Lower lobe of right lung (tissue), 2 donors: ENCODE measurements around the gene WFDC1. TPM values are rescaled to one million over a fixed set of nuclear protein-coding genes. Genes with fewer than 3 reads are reported as not detected.
A peak's percentile ranks its signal among the peaks of the same experiment; 100 is the strongest.
"Not testable (repeated sequence)": the region's sequence is repeated elsewhere in the genome, so short reads cannot be mapped to it uniquely, and the experiment has no call there.

Source experiments
- ATAC-seq, 2 donors: fragments of 200-7000 bp; cut with Tn5 transposase; one replicate each; pipeline ENCODE4 v1.9.1; 2020 to 2022; ENCODE audit warnings: mild to moderate bottlenecking in 2 of 2, moderate library complexity in 2 of 2
- DNase-seq: peaks from one replicate; pipeline ENCODE4 v3.0.0-alpha.2; 2020
- H3K27ac ChIP-seq: fragments of 200-600 bp; one replicate; pipeline ENCODE4 v1.8.0; 2022
- H3K27me3 ChIP-seq: fragments of 200-600 bp; one replicate; pipeline ENCODE4 v1.8.0; 2022; ENCODE audit warnings: low read depth
- H3K36me3 ChIP-seq: fragments of 200-600 bp; one replicate; pipeline ENCODE4 v1.8.0; 2022; ENCODE audit warnings: mild to moderate bottlenecking
- H3K4me1 ChIP-seq: fragments of 200-600 bp; one replicate; pipeline ENCODE4 v1.8.0; 2022
- H3K4me3 ChIP-seq: fragments of 200-600 bp; one replicate; pipeline ENCODE4 v1.8.0; 2022; ENCODE audit warnings: mild to moderate bottlenecking
- H3K9me3 ChIP-seq: fragments of 200-600 bp; one replicate; pipeline ENCODE4 v1.8.0; 2022
- intact Hi-C: fragments of 100-400 bp; cut with DNase I; formaldehyde crosslinking; loops from one replicate; pipeline ENCODE4 v1.11.0; 2022
- total RNA-seq: library from RNA; stranded (reverse); fragmentation: NEBNext Ultra II Directional; extraction: Animal tissue kit (Norgen Biotek cat#: 25700); gene quantifications from one replicate; pipeline ENCODE4 v1.2.1, GENCODE V29; 2021
- TF ChIP-seq, protein P1 (sequence below): fragments of 200-600 bp; IDR thresholded peaks from one replicate; pipeline ENCODE4 v1.8.0; 2022; ENCODE audit warnings: antibody characterized with exemption, mild to moderate bottlenecking
- donor health status: DM: no; HTN: yes; CAD: no; lungs with severe emphysema.

WFDC1 gene
- total RNA-seq, 1 donor from 2014 or later, result 18.0 TPM

DNA sequence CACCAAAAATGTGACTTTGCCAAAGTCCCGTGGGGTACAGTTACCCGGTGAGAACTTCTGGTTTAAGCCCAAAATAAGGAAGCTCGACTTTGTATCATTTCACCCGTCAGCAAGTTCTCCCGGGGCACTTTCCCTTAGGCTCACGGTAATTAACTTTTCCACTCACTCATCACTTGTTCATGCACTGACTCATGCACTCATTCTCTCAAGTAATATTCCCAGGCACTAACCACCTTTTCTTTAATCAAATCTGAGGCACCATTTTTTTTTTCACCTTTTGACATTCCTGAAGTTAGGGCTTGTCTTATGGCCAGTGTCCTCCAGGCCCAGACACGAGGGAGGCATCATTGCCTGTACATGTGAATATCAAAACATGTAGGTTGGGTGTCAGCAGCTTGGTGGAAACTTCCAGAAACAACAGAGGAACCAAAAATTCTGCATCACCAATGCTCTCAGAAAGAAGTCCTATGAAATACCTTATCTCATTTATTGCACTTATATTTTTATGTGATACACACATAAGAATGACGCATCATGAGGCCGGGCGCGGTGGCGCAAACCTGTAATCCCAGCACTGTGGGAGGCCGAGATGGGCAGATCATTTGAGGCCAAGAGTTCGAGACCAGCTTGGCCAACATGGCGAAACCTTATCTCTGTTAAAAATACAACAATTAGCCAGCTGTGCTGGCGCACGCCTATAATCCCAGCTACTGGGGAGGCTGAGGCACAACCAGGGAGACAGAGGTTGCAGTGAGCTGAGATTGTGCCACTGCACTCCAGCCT, 37.5 kb downstream of the WFDC1 start:
- Histone ChIP-seq H3K4me3 (no peak overlapping the region), H3K9me3 (peaks cover under 1% of the 10 kb centered on the region), H3K27ac (no peak overlapping the region), H3K4me1 (no peaks in the 10 kb centered on the region), H3K27me3 (no peaks in the 10 kb centered on the region), H3K36me3 (peaks cover 15% of the 10 kb centered on the region)
- DNase-seq (no peak), ATAC-seq (no peak)
- intact Hi-C loops, result no loop called here
- TF ChIP-seq, protein P1, sequence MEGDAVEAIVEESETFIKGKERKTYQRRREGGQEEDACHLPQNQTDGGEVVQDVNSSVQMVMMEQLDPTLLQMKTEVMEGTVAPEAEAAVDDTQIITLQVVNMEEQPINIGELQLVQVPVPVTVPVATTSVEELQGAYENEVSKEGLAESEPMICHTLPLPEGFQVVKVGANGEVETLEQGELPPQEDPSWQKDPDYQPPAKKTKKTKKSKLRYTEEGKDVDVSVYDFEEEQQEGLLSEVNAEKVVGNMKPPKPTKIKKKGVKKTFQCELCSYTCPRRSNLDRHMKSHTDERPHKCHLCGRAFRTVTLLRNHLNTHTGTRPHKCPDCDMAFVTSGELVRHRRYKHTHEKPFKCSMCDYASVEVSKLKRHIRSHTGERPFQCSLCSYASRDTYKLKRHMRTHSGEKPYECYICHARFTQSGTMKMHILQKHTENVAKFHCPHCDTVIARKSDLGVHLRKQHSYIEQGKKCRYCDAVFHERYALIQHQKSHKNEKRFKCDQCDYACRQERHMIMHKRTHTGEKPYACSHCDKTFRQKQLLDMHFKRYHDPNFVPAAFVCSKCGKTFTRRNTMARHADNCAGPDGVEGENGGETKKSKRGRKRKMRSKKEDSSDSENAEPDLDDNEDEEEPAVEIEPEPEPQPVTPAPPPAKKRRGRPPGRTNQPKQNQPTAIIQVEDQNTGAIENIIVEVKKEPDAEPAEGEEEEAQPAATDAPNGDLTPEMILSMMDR, result no peak

DNA sequence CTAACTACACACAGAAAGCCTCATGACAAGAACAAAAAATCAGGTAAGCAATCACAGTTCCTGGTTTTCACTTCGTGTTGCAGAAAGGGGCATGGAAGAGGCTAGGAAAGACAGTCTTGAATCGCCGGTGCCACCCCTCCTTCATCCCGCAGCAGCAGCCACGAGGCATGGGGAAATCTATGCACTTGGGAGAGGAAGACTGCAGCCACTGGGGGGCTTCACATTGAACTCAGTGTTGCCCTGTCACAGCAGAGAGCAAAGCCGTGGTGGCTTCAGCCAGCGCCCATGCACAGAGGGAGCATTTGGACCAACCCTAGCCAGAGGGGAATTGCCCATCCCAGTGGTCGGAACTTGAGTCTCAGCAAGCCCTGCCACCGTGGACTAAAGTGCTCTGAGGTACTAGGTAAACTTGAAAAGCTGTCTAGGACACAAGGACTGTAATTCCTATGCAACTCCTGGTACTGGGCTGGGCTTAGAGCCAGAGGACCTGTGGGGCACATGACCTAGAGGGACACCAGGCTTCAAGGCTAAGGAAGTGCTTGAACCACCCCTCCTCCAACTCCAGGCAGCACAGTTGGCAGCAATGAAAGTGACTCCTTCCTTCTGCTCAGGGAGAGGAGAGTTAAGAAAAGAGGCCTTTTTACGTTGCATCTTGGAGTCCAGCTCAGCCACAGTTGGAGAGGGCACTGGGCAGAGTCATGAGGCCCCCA, 38.5 kb downstream of the WFDC1 start:
- no peak overlapping the region for H3K4me3 ChIP-seq
- intact Hi-C loops, result no loop called here
- no peaks in the 10 kb centered on the region for H3K4me1 ChIP-seq
- DNase-seq (peak; percentile 82), ATAC-seq (peak; percentile 92 to 94)
- H3K27ac ChIP-seq, result no peak overlapping the region
- H3K27me3 ChIP-seq, result no peaks in the 10 kb centered on the region
- TF ChIP-seq, protein P1, result no peak
- peaks cover 5% of the 10 kb centered on the region for H3K9me3 ChIP-seq
- peaks cover 9% of the 10 kb centered on the region for H3K36me3 ChIP-seq

DNA sequence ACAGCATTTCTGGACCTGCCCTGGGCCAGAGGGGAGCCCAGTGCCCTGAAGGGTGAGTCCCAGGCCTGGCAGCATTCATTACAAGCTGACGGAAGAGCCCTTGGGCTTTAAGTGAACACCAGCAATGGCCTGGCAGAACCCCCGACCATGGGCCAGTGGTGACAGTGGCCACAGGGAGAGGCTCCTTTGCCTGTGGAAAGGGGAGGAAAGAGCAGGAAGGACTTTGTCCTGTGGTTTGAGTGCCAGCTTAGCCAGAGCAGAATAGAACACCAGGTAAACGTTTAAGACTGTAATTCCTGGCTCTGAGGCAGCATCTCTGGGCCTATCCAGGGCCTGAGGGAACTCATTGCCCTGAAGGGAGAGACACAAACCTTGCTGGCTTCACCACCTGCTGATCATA, 39.4 kb downstream of the WFDC1 start:
- intact Hi-C loops, result no loop called here
- H3K4me1 ChIP-seq, result no peaks in the 10 kb centered on the region
- DNase-seq, result no peak
- ATAC-seq, result no peak
- H3K4me3 ChIP-seq, result no peak overlapping the region
- peaks cover 9% of the 10 kb centered on the region for H3K36me3 ChIP-seq
- H3K27ac ChIP-seq, result no peak overlapping the region
- TF ChIP-seq, protein P1, result no peak
- peaks cover 5% of the 10 kb centered on the region for H3K9me3 ChIP-seq
- no peaks in the 10 kb centered on the region for H3K27me3 ChIP-seq

DNA sequence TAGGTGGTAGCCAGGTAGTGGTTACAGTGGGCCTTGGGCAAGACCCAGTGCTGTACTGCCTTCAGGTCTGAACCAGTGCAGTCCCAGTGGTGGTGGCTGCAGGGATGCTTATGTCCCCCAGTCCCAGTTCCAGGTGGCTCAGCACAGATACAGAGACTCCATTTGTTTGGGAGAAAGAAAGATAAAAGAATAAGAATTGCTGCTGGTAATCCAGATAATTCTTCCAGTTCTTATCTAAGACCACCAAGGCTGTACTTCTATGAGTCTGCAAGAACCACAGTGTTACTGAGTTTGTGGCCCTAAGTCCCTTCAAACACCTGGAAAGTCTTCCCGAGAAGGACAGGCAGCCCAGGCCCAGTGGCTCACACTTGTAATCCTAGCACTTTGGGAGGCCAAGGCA, 39.8 kb downstream of the WFDC1 start:
- intact Hi-C loops, result no loop called here
- DNase-seq (no peak), ATAC-seq (no peak)
- no peak overlapping the region for H3K4me3 ChIP-seq
- no peak overlapping the region for H3K27ac ChIP-seq
- TF ChIP-seq, protein P1, result no peak
- H3K4me1 ChIP-seq, result no peaks in the 10 kb centered on the region
- no peaks in the 10 kb centered on the region for H3K27me3 ChIP-seq
- peaks cover 9% of the 10 kb centered on the region for H3K36me3 ChIP-seq
- H3K9me3 ChIP-seq, result peaks cover 5% of the 10 kb centered on the region

DNA sequence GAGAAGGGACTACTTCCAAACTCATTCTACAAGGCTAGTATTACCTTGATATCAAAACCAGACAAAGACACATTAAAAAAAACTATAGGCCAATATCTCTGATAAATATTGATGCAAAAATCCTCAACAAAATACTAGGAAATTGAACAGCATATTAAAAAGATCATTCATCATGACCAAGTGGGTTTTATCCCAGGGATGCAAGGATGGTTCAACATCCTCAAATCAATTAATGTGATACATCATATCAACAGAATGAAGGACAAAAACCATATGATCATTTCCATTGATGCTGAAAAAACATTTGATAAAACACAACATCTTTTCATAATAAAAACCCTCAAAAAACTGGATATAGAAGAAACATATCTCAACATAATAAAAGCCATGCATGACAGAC, 42.6 kb downstream of the WFDC1 start:
- H3K36me3 ChIP-seq, H3K27me3 ChIP-seq, H3K9me3 ChIP-seq, intact Hi-C loops, H3K4me3 ChIP-seq, ATAC-seq, H3K27ac ChIP-seq, H3K4me1 ChIP-seq, DNase-seq: not testable (repeated sequence)

DNA sequence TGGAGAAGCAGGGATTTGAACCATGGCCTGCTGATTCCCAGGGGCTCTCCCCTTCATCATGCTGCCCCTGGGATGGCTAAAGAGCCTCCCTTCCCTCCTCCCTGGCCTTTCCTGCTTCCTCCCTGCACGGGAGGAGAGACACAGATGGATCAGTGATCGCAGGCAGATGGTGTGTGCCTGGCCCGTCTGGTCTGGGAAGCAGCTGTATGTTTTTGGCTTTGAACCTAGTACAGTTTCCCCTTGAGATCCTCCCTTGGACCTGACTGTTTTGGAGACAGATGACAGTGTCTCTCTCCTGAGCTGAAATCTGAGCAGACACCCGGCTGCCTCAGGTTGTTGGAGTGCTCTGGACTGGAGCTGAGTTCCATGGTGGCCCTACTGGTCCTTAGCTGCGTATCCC, 44.6 kb downstream of the WFDC1 start:
- DNase-seq (no peak), ATAC-seq (no peak)
- Histone ChIP-seq H3K4me3 (no peak overlapping the region), H3K27ac (no peak overlapping the region), H3K27me3 (no peaks in the 10 kb centered on the region), H3K36me3 (no peaks in the 10 kb centered on the region), H3K4me1 (no peaks in the 10 kb centered on the region), H3K9me3 (peaks cover 5% of the 10 kb centered on the region)
- intact Hi-C loops, result no loop called here
- TF ChIP-seq, protein P1, result no peak
